ENCODE data around the gene SLC29A3.

Gene SLC29A3

GRCh38 chr10:71390461-71390835 lies 71.4 kb downstream of the SLC29A3 start:
- in situ Hi-C loops (cut with MboI; ENCODE audit: low pct_unique_long_range_greater_than_20kb, low sequenced_read_pairs, unreplicated experiment) = no loop called here
- TF ChIP-seq, protein P1, sequence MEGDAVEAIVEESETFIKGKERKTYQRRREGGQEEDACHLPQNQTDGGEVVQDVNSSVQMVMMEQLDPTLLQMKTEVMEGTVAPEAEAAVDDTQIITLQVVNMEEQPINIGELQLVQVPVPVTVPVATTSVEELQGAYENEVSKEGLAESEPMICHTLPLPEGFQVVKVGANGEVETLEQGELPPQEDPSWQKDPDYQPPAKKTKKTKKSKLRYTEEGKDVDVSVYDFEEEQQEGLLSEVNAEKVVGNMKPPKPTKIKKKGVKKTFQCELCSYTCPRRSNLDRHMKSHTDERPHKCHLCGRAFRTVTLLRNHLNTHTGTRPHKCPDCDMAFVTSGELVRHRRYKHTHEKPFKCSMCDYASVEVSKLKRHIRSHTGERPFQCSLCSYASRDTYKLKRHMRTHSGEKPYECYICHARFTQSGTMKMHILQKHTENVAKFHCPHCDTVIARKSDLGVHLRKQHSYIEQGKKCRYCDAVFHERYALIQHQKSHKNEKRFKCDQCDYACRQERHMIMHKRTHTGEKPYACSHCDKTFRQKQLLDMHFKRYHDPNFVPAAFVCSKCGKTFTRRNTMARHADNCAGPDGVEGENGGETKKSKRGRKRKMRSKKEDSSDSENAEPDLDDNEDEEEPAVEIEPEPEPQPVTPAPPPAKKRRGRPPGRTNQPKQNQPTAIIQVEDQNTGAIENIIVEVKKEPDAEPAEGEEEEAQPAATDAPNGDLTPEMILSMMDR (IDR thresholded peaks at IDR 0.05; ENCODE audit: extremely low read depth, insufficient read depth, missing control alignments) = no peak
- no peak for DNase-seq (ENCODE audit: low spot score)

DNA sequence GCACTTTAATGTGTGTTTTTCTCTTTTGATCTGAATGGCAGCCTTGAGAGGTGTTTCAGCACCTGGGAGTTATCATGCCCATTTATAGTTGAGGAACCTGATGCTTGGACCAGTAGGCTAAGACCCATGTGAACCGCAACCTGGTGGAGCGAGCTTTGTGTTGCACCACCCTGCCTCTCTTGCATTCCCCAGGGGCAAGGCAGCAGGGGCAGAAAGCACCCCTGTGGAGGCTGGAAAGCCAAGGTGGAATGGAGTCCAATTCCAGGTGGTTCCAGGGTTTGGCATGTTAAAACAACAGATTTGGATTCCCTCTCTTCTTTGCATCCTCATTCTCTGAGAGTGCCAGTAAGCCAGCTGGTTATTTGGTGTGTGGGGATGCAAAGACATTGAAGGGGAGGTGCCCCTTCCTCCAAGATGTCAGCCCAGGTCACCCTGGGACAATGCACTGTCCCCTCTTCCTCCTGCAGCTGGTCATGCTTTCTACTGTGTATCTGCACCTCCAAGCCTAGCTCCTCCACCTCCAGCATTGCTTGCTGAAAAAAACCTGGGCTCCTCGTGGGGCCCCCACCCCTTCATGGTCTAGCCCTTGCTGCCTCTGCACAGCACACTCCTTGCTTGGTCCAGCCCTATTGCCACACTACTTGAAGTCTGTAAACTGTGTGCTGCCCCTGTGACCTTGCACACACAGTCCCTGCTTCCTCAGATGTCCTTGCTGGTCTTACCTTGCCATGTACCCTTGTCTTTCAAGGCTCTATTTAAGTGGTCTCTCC lies 72.0 kb downstream of the SLC29A3 start:
- in situ Hi-C loops (cut with MboI; ENCODE audit: low pct_unique_long_range_greater_than_20kb, low sequenced_read_pairs, unreplicated experiment) = no loop called here

DNA sequence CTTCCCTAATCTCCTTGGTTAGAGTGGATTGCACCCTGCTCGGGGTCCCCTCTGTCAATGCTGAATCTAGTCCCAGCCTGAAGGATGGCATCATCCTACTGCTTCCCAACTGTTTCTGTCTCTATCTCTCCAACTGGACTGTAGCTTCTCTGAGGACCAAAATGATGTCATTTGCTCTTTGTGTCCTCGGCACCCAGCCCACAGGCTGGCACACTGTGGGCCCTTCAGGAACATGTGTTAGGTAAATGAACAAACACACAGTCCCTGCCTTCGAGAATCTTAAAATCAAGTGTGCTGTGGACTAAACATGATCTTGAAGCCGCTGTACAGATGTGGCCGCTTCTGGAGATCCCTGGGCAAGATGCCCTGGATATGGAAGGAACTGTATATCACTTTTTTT lies 72.6 kb downstream of the SLC29A3 start:
- TF ChIP-seq, protein P1 (IDR thresholded peaks at IDR 0.05; ENCODE audit: extremely low read depth, insufficient read depth, missing control alignments) = no peak
- in situ Hi-C loops (cut with MboI; ENCODE audit: low pct_unique_long_range_greater_than_20kb, low sequenced_read_pairs, unreplicated experiment) = no loop called here
- DNase-seq (ENCODE audit: low spot score) = no peak

More for the DNA sequence above, 72.0 kb downstream of the SLC29A3 start:
- TF ChIP-seq, protein P1 (IDR thresholded peaks at IDR 0.05; ENCODE audit: extremely low read depth, insufficient read depth, missing control alignments) = no peak
- DNase-seq (ENCODE audit: low spot score) = no peak

- TF ChIP-seq, protein P1 (IDR thresholded peaks at IDR 0.05; ENCODE audit: extremely low read depth, insufficient read depth, missing control alignments) = no peak
- in situ Hi-C loops (cut with MboI; ENCODE audit: low pct_unique_long_range_greater_than_20kb, low sequenced_read_pairs, unreplicated experiment) = no loop called here
- DNase-seq (ENCODE audit: low spot score) = no peak
Observed at GRCh38 chr10:71392292-71392691, 73.2 kb downstream of the SLC29A3 start.

DNA sequence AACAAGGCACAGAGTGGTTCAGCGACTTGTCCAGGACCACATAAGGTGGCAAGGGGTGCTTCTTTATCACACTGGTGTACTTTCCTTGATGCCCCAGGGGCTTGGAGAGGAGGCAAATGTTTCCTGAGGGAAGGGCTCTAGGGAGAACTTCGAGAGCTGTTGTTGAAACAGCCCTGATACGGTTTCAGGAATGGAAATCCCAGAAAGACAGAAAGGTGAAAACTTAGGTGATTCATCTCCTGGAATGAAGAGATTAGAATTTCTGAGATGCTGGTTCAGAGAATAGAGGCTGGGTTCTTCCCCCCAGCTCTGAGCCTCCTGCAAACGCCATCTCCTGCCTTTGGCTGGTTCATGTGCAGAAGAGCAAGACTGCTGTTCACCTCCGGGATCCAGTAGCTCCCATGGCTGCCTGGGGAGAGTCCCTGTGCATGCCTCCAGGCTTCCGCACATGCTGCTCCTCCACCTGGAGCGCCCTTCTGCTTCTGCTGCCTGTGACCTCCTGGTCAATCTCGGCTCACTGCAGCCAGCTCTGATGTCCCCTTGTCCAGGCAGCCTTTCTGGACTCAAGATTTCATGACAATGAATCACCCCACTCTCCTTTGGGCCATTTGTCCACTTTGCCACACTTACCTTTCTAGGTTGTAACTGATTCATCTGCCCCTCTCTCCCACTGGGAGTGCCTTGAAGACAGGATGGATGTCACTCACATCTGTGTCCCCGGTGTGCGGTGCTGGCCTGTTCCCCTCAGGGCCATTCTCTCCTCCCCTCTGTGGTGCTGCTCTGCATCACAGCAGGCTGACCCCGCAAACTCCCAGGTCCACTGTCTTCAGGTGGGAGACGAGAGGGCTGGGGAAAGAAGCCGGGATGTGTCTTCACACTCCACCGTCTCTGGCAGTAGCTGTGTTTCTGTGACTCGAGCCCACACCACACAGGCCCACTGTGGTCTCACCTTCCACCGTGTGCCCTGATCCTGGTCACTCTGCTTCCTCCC lies 74.0 kb downstream of the SLC29A3 start:
- no peak for DNase-seq (ENCODE audit: low spot score)
- TF ChIP-seq, protein P1 (IDR thresholded peaks at IDR 0.05; ENCODE audit: extremely low read depth, insufficient read depth, missing control alignments) = no peak
- in situ Hi-C loops (cut with MboI; ENCODE audit: low pct_unique_long_range_greater_than_20kb, low sequenced_read_pairs, unreplicated experiment) = no loop called here

GRCh38 chr10:71393841-71394475 lies 74.9 kb downstream of the SLC29A3 start:
- TF ChIP-seq, protein P1 (IDR thresholded peaks at IDR 0.05; ENCODE audit: extremely low read depth, insufficient read depth, missing control alignments) = no peak
- in situ Hi-C loops (cut with MboI; ENCODE audit: low pct_unique_long_range_greater_than_20kb, low sequenced_read_pairs, unreplicated experiment) = no loop called here
- no peak for DNase-seq (ENCODE audit: low spot score)

Measured in GM13977 (cell line).